ENCODE data around the gene MEGF6.

- TF ChIP-seq EZH2 (IDR thresholded peaks at IDR 0.05; ENCODE audit: borderline replicate concordance, insufficient read depth, low read depth, low read length, poor library complexity, severe bottlenecking) (no peak), CTCF (IDR thresholded peaks at IDR 0.05) (no peak)
Measured at GRCh38 chr1:3469849-3470649, 141.3 kb downstream of the MEGF6 start.
